ENCODE data around the gene EYA3.
A peak's percentile ranks its signal among the peaks of the same experiment; 100 is the strongest.

The EYA3 gene

GRCh38 chr1:28086651-28087050 lies 1.8 kb downstream of the EYA3 start:
- TF ChIP-seq, protein P1, sequence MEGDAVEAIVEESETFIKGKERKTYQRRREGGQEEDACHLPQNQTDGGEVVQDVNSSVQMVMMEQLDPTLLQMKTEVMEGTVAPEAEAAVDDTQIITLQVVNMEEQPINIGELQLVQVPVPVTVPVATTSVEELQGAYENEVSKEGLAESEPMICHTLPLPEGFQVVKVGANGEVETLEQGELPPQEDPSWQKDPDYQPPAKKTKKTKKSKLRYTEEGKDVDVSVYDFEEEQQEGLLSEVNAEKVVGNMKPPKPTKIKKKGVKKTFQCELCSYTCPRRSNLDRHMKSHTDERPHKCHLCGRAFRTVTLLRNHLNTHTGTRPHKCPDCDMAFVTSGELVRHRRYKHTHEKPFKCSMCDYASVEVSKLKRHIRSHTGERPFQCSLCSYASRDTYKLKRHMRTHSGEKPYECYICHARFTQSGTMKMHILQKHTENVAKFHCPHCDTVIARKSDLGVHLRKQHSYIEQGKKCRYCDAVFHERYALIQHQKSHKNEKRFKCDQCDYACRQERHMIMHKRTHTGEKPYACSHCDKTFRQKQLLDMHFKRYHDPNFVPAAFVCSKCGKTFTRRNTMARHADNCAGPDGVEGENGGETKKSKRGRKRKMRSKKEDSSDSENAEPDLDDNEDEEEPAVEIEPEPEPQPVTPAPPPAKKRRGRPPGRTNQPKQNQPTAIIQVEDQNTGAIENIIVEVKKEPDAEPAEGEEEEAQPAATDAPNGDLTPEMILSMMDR (IDR thresholded peaks at IDR 0.05; ENCODE audit: low read depth, low read length), result no peak
- no peak for DNase-seq (ENCODE audit: low read depth in 2 of 2)
- H3K4me3 ChIP-seq (replicated peaks in 1 of 2; ENCODE audit: low read depth in 2 of 2, low read length in 2 of 2), result peak overlapping the region in 1 of 2 donors; percentile 0

DNA sequence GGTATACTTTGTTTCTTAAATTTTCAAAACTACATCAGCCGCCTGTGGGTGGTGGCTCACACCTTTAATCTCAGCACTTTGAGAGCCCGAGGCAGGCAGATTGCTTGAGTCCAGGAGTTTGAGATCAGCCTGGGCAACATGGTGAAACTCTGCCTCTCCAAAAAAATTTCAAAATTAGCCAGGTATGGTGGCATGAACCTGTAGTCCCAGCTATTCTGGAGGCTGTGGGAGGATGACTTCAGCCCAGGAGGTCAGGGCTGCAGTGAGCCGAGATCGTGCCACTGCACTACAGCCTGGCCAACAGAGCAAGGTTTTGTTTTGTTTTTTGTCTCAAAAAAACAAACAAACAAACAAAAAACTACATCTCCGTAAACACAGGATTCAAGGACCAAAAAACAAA lies 3.3 kb downstream of the EYA3 start:
- no peak for DNase-seq (ENCODE audit: low read depth in 2 of 2)
- TF ChIP-seq, protein P1 (IDR thresholded peaks at IDR 0.05; ENCODE audit: low read depth, low read length), result no peak
- no peak overlapping the region for H3K4me3 ChIP-seq (replicated peaks in 1 of 2; ENCODE audit: low read depth in 2 of 2, low read length in 2 of 2)

- TF ChIP-seq, protein P1 (IDR thresholded peaks at IDR 0.05; ENCODE audit: low read depth, low read length), result no peak
- no peak for DNase-seq (ENCODE audit: low read depth in 2 of 2)
- H3K4me3 ChIP-seq (replicated peaks in 1 of 2; ENCODE audit: low read depth in 2 of 2, low read length in 2 of 2), result no peak overlapping the region
Observed at GRCh38 chr1:28083876-28084275, 4.5 kb downstream of the EYA3 start.

GRCh38 chr1:28078680-28079626 lies 9.5 kb downstream of the EYA3 start:
- DNase-seq (ENCODE audit: low read depth in 2 of 2), result peak; percentile 75 to 89
- H3K4me3 ChIP-seq (replicated peaks in 1 of 2; ENCODE audit: low read depth in 2 of 2, low read length in 2 of 2), result no peak overlapping the region
- TF ChIP-seq, protein P1 (IDR thresholded peaks at IDR 0.05; ENCODE audit: low read depth, low read length), result no peak

GRCh38 chr1:28078262-28078661 lies 10.1 kb downstream of the EYA3 start:
- TF ChIP-seq, protein P1 (IDR thresholded peaks at IDR 0.05; ENCODE audit: low read depth, low read length), result no peak
- DNase-seq (ENCODE audit: low read depth in 2 of 2), result no peak
- no peak overlapping the region for H3K4me3 ChIP-seq (replicated peaks in 1 of 2; ENCODE audit: low read depth in 2 of 2, low read length in 2 of 2)

GRCh38 chr1:28074892-28075511 lies 13.4 kb downstream of the EYA3 start:
- no peak overlapping the region for H3K4me3 ChIP-seq (replicated peaks in 1 of 2; ENCODE audit: low read depth in 2 of 2, low read length in 2 of 2)
- DNase-seq (ENCODE audit: low read depth in 2 of 2), result no peak
- TF ChIP-seq, protein P1 (IDR thresholded peaks at IDR 0.05; ENCODE audit: low read depth, low read length), result no peak
